Memory B cell (primary cell): ENCODE measurements around the gene CA6.
"Not testable (repeated sequence)": the region's sequence is repeated elsewhere in the genome, so short reads cannot be mapped to it uniquely, and the experiment has no call there.

Source experiments
- ATAC-seq: fragments of 150-1000 bp; cut with Tn5 transposase; 2 replicates; pipeline ENCODE4 v1.10.0; 2021; ENCODE audit warnings: low read depth, mild to moderate bottlenecking, moderate library complexity
- DNase-seq, 2 donors: peaks; one replicate each; pipeline ENCODE4 v3.0.0; 2022; ENCODE audit warnings: low spot score in 2 of 2
- H3K27ac Mint-ChIP-seq: one replicate; pipeline ENCODE4 v1.8.0; 2022; ENCODE audit warnings: mild to moderate bottlenecking, moderate library complexity, mixed read lengths
- H3K27me3 Mint-ChIP-seq: one replicate; pipeline ENCODE4 v1.8.0; 2022; ENCODE audit warnings: mixed read lengths
- H3K36me3 Mint-ChIP-seq: one replicate; pipeline ENCODE4 v1.8.0; 2022; ENCODE audit warnings: mild to moderate bottlenecking, mixed read lengths
- H3K4me1 Mint-ChIP-seq: one replicate; pipeline ENCODE4 v1.8.0; 2022; ENCODE audit warnings: mixed read lengths
- H3K4me3 Mint-ChIP-seq: one replicate; pipeline ENCODE4 v1.8.0; 2022; ENCODE audit warnings: mild to moderate bottlenecking, moderate library complexity, mixed read lengths
- H3K9me3 Mint-ChIP-seq: one replicate; pipeline ENCODE4 v1.8.0; 2022; ENCODE audit warnings: mixed read lengths

Gene CA6

GRCh38 chr1:8992936-8993687 lies 47.4 kb downstream of the CA6 start:
- Mint-ChIP-seq H3K27me3 (peaks cover 9% of the 10 kb centered on the region), H3K9me3 (no peaks in the 10 kb centered on the region), H3K36me3 (no peaks in the 10 kb centered on the region), H3K4me1 (no peaks in the 10 kb centered on the region), H3K27ac (no peak overlapping the region), H3K4me3 (no peak overlapping the region)
- DNase-seq = no peak
- no peak for ATAC-seq

DNA sequence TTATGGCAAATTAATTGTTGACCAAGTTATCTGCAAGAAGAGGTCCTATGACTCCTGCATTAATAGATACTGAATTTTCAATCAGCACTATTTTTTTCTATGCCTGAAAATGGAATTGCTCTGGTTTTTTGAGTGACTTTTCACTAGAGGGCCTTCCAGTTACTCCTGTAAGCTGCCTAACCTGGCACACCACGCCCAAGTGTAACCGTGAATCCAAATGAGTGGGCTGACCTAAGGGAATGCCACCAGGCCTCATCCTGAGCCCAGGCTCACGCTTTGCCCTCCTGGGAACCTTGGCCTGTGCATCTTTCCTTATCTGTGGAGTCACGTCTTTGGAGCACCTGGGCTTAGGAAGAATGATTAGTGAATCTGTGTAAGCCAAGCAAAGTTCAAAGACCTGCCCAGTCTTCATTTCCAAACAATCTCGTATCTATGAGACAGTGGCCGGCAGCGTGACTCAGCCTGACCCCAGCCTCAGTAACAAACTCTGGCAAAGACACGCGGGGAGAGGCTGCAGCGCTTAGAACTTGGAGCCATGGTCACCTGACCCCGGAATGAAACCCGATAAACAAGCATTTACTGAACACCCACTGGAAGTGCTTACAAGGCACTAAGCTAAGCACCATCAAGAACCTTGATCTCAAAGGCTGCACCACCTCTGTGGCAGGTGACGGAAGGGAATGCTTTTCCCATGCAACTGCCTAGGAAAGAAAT lies 48.5 kb downstream of the CA6 start:
- not testable (repeated sequence) for H3K27me3 Mint-ChIP-seq, H3K9me3 Mint-ChIP-seq, ATAC-seq, H3K4me1 Mint-ChIP-seq, H3K4me3 Mint-ChIP-seq, DNase-seq, H3K36me3 Mint-ChIP-seq, H3K27ac Mint-ChIP-seq

GRCh38 chr1:9001534-9002214 lies 56.0 kb downstream of the CA6 start:
- not testable (repeated sequence) for H3K27me3 Mint-ChIP-seq, H3K36me3 Mint-ChIP-seq, H3K4me3 Mint-ChIP-seq, H3K27ac Mint-ChIP-seq, H3K4me1 Mint-ChIP-seq, ATAC-seq, H3K9me3 Mint-ChIP-seq, DNase-seq

DNA sequence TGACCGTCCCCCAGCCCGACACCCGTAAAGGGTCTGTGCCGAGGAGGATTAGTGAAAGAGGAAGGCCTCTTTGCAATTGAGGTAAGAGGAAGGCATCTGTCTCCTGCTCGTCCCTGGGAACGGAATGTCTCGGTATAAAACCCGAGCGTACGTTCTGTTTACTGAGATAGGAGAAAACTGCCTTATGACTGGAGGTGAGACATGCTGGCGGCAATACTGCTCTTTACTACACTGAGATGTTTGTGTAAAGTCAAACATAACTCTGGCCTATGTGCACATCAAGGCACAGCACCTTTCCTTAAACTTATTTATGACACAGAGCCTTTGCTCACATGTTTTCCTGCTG lies 56.5 kb downstream of the CA6 start:
- not testable (repeated sequence) for H3K27ac Mint-ChIP-seq, ATAC-seq, H3K4me3 Mint-ChIP-seq, H3K27me3 Mint-ChIP-seq, H3K4me1 Mint-ChIP-seq, H3K9me3 Mint-ChIP-seq, DNase-seq, H3K36me3 Mint-ChIP-seq

DNA sequence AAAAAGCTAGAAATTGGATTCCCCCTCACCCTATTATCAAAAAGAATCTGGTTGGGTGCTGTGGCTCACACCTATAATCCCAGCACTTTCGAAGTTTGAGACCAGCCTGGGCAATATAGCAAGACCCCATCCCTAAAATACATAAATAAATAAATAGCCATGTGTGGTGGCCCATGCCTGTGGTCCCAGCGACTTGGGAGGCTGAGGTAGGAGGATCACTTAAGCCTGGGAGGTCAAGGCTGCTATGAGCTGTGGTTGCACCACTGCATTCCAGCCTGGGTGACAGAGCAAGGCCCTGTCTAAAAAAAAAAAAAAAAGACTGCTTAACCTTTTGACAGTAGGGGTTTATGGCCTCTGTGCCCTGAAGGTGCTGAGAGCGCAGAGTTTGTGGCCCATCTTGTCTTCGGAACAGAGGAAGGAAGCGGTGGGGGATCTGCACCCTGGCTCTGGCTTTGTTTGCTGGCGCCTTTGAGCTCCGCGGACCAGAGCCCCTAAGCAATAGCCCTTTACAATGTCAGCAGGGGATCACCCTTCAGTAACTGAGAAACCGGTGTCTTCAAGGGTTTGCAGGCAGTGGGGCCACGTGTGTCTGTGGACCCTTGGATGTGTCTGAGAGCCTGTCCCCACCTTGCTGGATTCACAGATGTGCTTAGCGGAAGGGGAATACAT lies 58.5 kb downstream of the CA6 start:
- DNase-seq = no peak
- Mint-ChIP-seq H3K9me3 (no peaks in the 10 kb centered on the region), H3K27me3 (peaks cover 10% of the 10 kb centered on the region), H3K27ac (no peak overlapping the region), H3K4me3 (no peak overlapping the region), H3K4me1 (peaks cover 11% of the 10 kb centered on the region), H3K36me3 (no peaks in the 10 kb centered on the region)
- no peak for ATAC-seq

DNA sequence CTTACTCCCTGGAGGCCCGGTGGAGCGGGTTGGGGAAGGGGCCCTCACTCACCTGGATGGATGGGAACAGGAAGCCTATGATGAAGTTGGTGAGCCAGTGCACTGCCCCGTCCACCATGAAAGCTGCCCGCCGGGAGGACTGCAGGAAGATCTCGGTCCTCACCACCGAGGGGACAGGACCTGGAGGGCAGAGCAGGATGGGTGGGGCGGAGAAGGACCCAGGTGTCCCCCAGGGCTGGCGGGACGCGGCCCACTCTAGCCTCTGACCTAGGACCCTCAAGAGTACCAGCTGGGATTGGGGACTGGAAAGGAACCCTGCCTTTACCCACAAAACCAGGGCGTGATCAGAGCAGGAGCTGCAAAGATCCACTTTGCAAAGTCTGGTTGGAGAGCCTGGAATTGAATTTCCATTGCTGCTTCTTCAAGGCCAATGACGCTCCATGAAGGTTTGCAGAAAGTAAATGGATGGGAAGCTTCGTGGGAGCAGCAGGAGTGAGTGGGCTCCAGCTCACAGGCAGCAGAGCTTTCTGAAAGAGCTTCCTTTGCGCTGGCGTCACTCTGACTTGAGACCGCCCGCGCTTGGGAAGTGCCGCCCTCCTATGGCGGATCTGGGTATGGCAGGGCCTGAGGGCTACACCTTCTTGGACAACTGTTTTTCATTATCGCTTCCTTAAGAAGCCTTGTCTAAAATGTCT lies 59.2 kb downstream of the CA6 start:
- DNase-seq (peak; percentile 72 to 88), ATAC-seq (peak; percentile 74)
- Mint-ChIP-seq H3K27ac (no peak overlapping the region), H3K27me3 (peaks cover 13% of the 10 kb centered on the region), H3K4me3 (no peak overlapping the region), H3K36me3 (no peaks in the 10 kb centered on the region), H3K9me3 (no peaks in the 10 kb centered on the region), H3K4me1 (peaks cover 15% of the 10 kb centered on the region)

DNA sequence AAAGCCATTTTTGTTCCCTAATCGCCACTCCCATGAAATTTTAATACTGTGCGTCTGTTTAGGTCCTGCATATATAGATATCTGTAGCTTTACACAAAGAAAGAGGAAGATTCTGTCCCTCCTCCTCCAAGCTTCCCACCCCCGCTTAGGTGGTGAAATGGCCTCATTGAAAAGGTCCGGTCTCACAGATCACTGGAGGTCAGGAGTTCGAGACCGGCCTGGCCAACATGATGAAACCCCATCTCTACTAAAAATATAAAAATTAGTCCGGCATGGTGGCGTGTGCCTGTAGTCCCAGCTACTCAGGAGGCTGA lies 59.7 kb downstream of the CA6 start:
- H3K4me3 Mint-ChIP-seq = no peak overlapping the region
- peaks cover 13% of the 10 kb centered on the region for H3K27me3 Mint-ChIP-seq
- H3K4me1 Mint-ChIP-seq = peaks cover 19% of the 10 kb centered on the region
- no peaks in the 10 kb centered on the region for H3K36me3 Mint-ChIP-seq
- no peaks in the 10 kb centered on the region for H3K9me3 Mint-ChIP-seq
- DNase-seq (no peak), ATAC-seq (no peak)
- H3K27ac Mint-ChIP-seq = no peak overlapping the region

DNA sequence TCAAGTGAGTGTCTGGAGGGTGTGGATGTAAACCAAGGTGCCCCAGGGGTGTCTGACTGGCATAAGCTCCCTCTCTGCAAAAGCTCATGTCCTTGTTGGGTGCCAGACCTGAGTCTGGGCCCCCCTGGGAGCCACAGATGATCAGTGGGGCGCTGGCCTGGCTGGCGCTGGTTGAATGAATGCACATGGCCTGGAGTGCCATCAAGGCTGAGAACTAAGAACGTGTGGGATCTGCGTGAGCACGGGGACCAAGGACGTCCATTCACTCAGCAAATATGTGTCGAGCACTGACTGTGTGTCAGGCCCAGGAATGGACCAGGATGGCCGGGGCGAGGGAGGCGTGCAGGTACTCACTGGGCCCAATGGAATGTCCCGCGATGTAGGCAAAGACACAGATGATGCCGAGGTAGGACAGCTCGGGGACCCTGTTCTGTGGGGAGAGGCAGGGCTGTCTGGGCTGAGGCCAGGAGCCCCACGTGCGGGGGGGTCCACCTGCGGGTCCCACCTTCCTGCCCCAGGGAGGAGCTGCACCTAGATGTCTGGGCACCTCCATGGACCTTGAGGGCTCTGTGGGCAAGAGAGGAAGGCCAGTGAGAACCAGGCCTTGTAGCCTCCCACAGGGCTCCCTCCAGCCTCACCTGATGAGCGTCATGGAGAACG lies 61.4 kb downstream of the CA6 start:
- DNase-seq (no peak), ATAC-seq (no peak)
- Mint-ChIP-seq H3K36me3 (no peaks in the 10 kb centered on the region), H3K4me3 (no peak overlapping the region), H3K9me3 (no peaks in the 10 kb centered on the region), H3K27me3 (peaks cover 21% of the 10 kb centered on the region), H3K4me1 (peaks cover 29% of the 10 kb centered on the region), H3K27ac (no peak overlapping the region)

DNA sequence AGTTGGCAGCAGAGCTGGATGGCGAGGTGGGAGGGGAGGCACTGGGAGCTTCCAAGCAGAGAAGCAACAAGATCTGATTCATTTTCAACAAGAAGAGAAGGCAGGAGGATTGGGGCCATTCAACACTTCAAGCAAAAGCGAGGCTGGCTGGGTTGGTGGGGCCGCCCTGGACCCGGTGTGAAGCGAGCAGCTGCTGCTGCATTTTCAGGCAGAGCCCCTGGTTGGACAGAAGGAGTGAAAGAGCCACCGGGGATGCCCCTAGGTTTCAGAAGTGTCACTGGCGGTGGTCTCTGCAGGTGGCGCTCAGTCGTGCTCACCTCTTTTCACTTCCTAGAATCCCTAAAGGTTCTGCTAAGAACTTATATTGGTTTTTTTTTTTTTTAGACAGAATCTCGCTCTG lies 62.6 kb downstream of the CA6 start:
- no peak overlapping the region for H3K4me3 Mint-ChIP-seq

DNA sequence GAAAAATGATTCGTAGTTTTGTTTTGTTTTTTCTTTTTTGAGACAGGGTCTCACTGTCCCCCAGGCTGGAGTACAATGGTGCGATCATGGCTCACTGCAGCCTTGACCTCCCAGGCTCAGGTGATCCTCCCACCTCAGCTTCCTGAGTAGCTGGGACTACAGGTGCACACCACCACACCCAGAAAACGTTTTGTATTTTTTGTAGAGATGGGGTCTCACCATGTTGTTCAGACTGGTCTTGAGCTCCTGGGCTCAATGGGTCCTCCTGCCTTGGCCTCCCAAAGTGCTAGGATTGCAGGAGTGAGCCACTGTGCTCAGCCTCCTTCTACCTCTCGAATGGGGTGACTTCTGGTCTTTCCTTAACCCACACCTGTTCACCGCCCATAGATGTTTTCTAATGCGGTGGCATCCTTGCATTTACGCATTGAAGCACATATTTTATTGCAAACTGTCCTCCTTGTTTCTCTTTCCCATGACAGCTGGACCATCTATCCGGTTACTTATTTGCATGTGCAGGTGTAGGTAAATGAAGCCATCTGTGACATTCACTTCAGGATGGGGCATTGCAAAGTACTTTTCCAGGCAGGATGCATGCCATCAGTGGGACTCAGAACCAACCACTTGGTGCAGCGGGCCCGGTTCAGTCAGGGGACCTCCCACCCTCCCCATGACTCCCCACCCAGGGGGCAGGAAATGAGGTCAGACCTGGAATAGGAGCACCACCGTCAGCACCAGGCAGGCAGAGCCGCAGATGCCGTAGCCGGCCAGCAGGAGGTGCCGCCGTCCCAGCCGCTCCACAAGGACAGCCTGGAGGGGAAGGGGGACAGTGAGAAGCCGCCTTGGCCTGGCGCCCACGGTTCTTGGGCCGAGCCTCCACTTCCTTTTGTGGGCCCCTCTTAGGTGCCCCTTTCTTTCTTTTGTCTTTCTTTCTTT lies 64.0 kb downstream of the CA6 start:
- no peak overlapping the region for H3K27ac Mint-ChIP-seq
- H3K4me1 Mint-ChIP-seq = peaks cover 31% of the 10 kb centered on the region
- H3K27me3 Mint-ChIP-seq = peaks cover 24% of the 10 kb centered on the region
- ATAC-seq (peak; percentile 47), DNase-seq (peak in 1 of 2 donors; percentile 46)
- H3K36me3 Mint-ChIP-seq = no peaks in the 10 kb centered on the region
- H3K9me3 Mint-ChIP-seq = no peaks in the 10 kb centered on the region
- no peak overlapping the region for H3K4me3 Mint-ChIP-seq

More for the DNA sequence above, 62.6 kb downstream of the CA6 start:
- H3K4me1 Mint-ChIP-seq = peaks cover 29% of the 10 kb centered on the region
- H3K27me3 Mint-ChIP-seq = peaks cover 21% of the 10 kb centered on the region
- H3K9me3 Mint-ChIP-seq = no peaks in the 10 kb centered on the region
- ATAC-seq (peak; percentile 52), DNase-seq (no peak)
- no peak overlapping the region for H3K27ac Mint-ChIP-seq
- no peaks in the 10 kb centered on the region for H3K36me3 Mint-ChIP-seq

DNA sequence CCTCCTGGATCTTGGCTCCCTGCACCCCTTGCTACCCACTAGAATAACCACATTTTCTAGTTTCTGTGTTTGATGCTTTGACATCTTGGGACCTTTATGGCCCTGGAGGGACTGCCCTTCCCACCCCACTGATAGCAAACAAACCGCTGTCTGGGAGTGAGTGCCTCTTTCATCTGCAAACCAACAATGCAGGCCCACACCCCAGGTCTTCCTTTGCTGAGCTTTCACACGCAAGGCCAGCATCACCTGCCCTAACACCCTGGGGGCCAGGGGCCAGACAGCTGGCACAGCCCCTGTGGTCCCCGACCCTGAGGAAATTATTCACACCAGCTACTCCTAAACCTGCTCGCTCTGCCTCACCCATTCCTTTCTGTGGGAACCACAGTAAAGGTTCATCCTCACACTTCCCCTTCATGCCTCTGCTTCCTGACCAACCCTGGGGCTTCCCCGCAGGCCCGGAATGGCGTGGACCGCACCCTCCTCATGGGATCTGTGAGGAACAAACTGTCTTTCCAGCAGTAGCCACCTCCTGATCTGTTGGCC lies 65.2 kb downstream of the CA6 start:
- no peaks in the 10 kb centered on the region for H3K36me3 Mint-ChIP-seq
- no peak overlapping the region for H3K4me3 Mint-ChIP-seq
- H3K9me3 Mint-ChIP-seq = no peaks in the 10 kb centered on the region
- DNase-seq = no peak
- H3K27ac Mint-ChIP-seq = no peak overlapping the region
- peaks cover 24% of the 10 kb centered on the region for H3K27me3 Mint-ChIP-seq
- no peak for ATAC-seq
- H3K4me1 Mint-ChIP-seq = peaks cover 35% of the 10 kb centered on the region

- no peaks in the 10 kb centered on the region for H3K36me3 Mint-ChIP-seq
- no peaks in the 10 kb centered on the region for H3K9me3 Mint-ChIP-seq
- DNase-seq (no peak), ATAC-seq (no peak)
- peaks cover 22% of the 10 kb centered on the region for H3K27me3 Mint-ChIP-seq
- H3K4me3 Mint-ChIP-seq = no peak overlapping the region
- H3K4me1 Mint-ChIP-seq = peaks cover 26% of the 10 kb centered on the region
- no peak overlapping the region for H3K27ac Mint-ChIP-seq
These were observed 68.2 kb downstream of the CA6 start for GRCh38 chr1:9013819-9014218.
